ENCODE measurements around the gene TRAP1.
A peak's percentile ranks its signal among the peaks of the same experiment; 100 is the strongest.
"Not testable (repeated sequence)": the region's sequence is repeated elsewhere in the genome, so short reads cannot be mapped to it uniquely, and the experiment has no call there.

Gene TRAP1

GRCh38 chr16:3736116-3736515, 18.8 kb upstream of the TRAP1 start:
- no peak for DNase-seq (ENCODE audit: low read depth in 2 of 2)

- no peak for DNase-seq (ENCODE audit: low read depth in 2 of 2)
Observed at GRCh38 chr16:3735541-3735940, 18.2 kb upstream of the TRAP1 start.

- DNase-seq (ENCODE audit: low read depth in 2 of 2): no peak
Observed at GRCh38 chr16:3734758-3735221, 17.5 kb upstream of the TRAP1 start.

- DNase-seq (ENCODE audit: low read depth in 2 of 2): no peak
Observed at GRCh38 chr16:3734084-3734757, 16.9 kb upstream of the TRAP1 start.

- no peak for DNase-seq (ENCODE audit: low read depth in 2 of 2)
Observed at GRCh38 chr16:3732171-3732570, 14.8 kb upstream of the TRAP1 start.

- DNase-seq (ENCODE audit: low read depth in 2 of 2): no peak
Observed at GRCh38 chr16:3731126-3731935, 14.0 kb upstream of the TRAP1 start.

- DNase-seq (ENCODE audit: low read depth in 2 of 2): no peak
Observed at GRCh38 chr16:3730161-3731125, 13.1 kb upstream of the TRAP1 start.

- no peak for DNase-seq (ENCODE audit: low read depth in 2 of 2)
Observed at GRCh38 chr16:3729161-3730112, 12.1 kb upstream of the TRAP1 start.

GRCh38 chr16:3728424-3729160, 11.3 kb upstream of the TRAP1 start:
- DNase-seq (ENCODE audit: low read depth in 2 of 2): no peak

GRCh38 chr16:3727806-3728381, 10.6 kb upstream of the TRAP1 start:
- DNase-seq (ENCODE audit: low read depth in 2 of 2): no peak

- DNase-seq (ENCODE audit: low read depth in 2 of 2): no peak
Observed at GRCh38 chr16:3726021-3726687, 8.8 kb upstream of the TRAP1 start.

GRCh38 chr16:3725276-3725675, 8.0 kb upstream of the TRAP1 start:
- DNase-seq (ENCODE audit: low read depth in 2 of 2): no peak

GRCh38 chr16:3722508-3722907, 5.2 kb upstream of the TRAP1 start:
- no peak for DNase-seq (ENCODE audit: low read depth in 2 of 2)

GRCh38 chr16:3720418-3720817, 3.1 kb upstream of the TRAP1 start:
- no peak for DNase-seq (ENCODE audit: low read depth in 2 of 2)

- DNase-seq (ENCODE audit: low read depth in 2 of 2): no peak
Observed at GRCh38 chr16:3718628-3719027, 1.3 kb upstream of the TRAP1 start.

GRCh38 chr16:3718019-3718391, 681 bp upstream of the TRAP1 start:
- DNase-seq (ENCODE audit: low read depth in 2 of 2): no peak

GRCh38 chr16:3716831-3717234, 491 bp downstream of the TRAP1 start:
- peak; percentile 23 to 40 for DNase-seq (ENCODE audit: low read depth in 2 of 2)

- no peak for DNase-seq (ENCODE audit: low read depth in 2 of 2)
Observed at GRCh38 chr16:3715430-3715829, 1.9 kb downstream of the TRAP1 start.

- not testable (repeated sequence) for DNase-seq (ENCODE audit: low read depth in 2 of 2)
Observed at GRCh38 chr16:3714378-3714777, 2.9 kb downstream of the TRAP1 start.
